ENCODE results near the gene RBM5.
A peak's percentile ranks its signal among the peaks of the same experiment; 100 is the strongest.

RBM5 gene

GRCh38 chr3:50147861-50148260 is 59.1 kb downstream of the RBM5 start:
- H3K4me3 ChIP-seq (ENCODE audit: low read depth, low read length): no peak overlapping the region
- DNase-seq (ENCODE audit: low read depth): no peak
- TF ChIP-seq CTCF (IDR thresholded peaks at IDR 0.05; ENCODE audit: insufficient read depth, low read depth, low read length, missing control alignments): no peak

- no peak for DNase-seq (ENCODE audit: low read depth)
- no peak overlapping the region for H3K4me3 ChIP-seq (ENCODE audit: low read depth, low read length)
- TF ChIP-seq CTCF (IDR thresholded peaks at IDR 0.05; ENCODE audit: insufficient read depth, low read depth, low read length, missing control alignments): no peak
These were observed 61.7 kb downstream of the RBM5 start for GRCh38 chr3:50150404-50150750.

- no peak overlapping the region for H3K4me3 ChIP-seq (ENCODE audit: low read depth, low read length)
- DNase-seq (ENCODE audit: low read depth): no peak
- no peak for TF ChIP-seq CTCF (IDR thresholded peaks at IDR 0.05; ENCODE audit: insufficient read depth, low read depth, low read length, missing control alignments)
These were observed 62.4 kb downstream of the RBM5 start for GRCh38 chr3:50150863-50151686.

- no peak for TF ChIP-seq CTCF (IDR thresholded peaks at IDR 0.05; ENCODE audit: insufficient read depth, low read depth, low read length, missing control alignments)
- no peak for DNase-seq (ENCODE audit: low read depth)
- no peak overlapping the region for H3K4me3 ChIP-seq (ENCODE audit: low read depth, low read length)
These were observed 63.0 kb downstream of the RBM5 start for GRCh38 chr3:50151728-50152127.

GRCh38 chr3:50153782-50154475 is 65.2 kb downstream of the RBM5 start:
- H3K4me3 ChIP-seq (ENCODE audit: low read depth, low read length): no peak overlapping the region
- TF ChIP-seq CTCF (IDR thresholded peaks at IDR 0.05; ENCODE audit: insufficient read depth, low read depth, low read length, missing control alignments): no peak

GRCh38 chr3:50154476-50154839 is 65.7 kb downstream of the RBM5 start:
- peak; percentile 22 for TF ChIP-seq CTCF (IDR thresholded peaks at IDR 0.05; ENCODE audit: insufficient read depth, low read depth, low read length, missing control alignments)
- peak; percentile 12 for DNase-seq (ENCODE audit: low read depth)
- peak overlapping the region; percentile 27 for H3K4me3 ChIP-seq (ENCODE audit: low read depth, low read length)

More at GRCh38 chr3:50153782-50154475, 65.2 kb downstream of the RBM5 start:
- no peak for DNase-seq (ENCODE audit: low read depth)
